Uterus (tissue), 4 donors: ENCODE results near the gene MBTPS1. TPM values are rescaled to one million over a fixed set of nuclear protein-coding genes. Genes with fewer than 3 reads are reported as not detected.

Experiments
- DNase-seq, 2 donors: peaks; one replicate each; pipeline ENCODE4 v3.0.0-alpha.2; 2019 to 2020
- H3K27ac ChIP-seq, 2 donors: fragments of 200-600 bp; sonication (generic); 1 replicate in 1 of 2; 2 replicates in 1 of 2; pipeline ENCODE4 v1.5.1; 2016 to 2018
- H3K27me3 ChIP-seq, 2 donors: fragments of 200-600 bp; sonication (generic); one replicate each; pipeline ENCODE4 v1.5.1; 2018 to 2019; ENCODE audit warnings: control low read depth in 1 of 2
- H3K36me3 ChIP-seq, 2 donors: fragments of 200-600 bp; sonication (generic); one replicate each; pipeline ENCODE4 v1.5.1; 2019; ENCODE audit warnings: control low read depth in 1 of 2
- H3K4me1 ChIP-seq, 2 donors: fragments of 200-600 bp; sonication (generic); one replicate each; pipeline ENCODE4 v1.5.1; 2018 to 2019; ENCODE audit warnings: control low read depth in 1 of 2
- H3K4me3 ChIP-seq, 2 donors: fragments of 200-600 bp; sonication (generic); 1 replicate in 1 of 2; 2 replicates in 1 of 2; pipeline ENCODE4 v1.5.1; 2018 to 2019; ENCODE audit warnings: mild to moderate bottlenecking in 1 of 2
- H3K9me3 ChIP-seq, 2 donors: fragments of 200-600 bp; sonication (generic); one replicate each; pipeline ENCODE4 v1.5.1; 2019; ENCODE audit warnings: control low read depth in 1 of 2
- POLR2A ChIP-seq, 2 donors: fragments of 450-650 bp; IDR thresholded peaks; one replicate each; pipeline ENCODE4 v1.6.1; 2016; ENCODE audit warnings: antibody characterized with exemption in 2 of 2, mild to moderate bottlenecking in 1 of 2, moderate library complexity in 1 of 2
- intact Hi-C: fragments of 100-400 bp; cut with DNase I; formaldehyde crosslinking; loops from one replicate; pipeline ENCODE4 v1.15.1; 2023; ENCODE audit warnings: low total_unique reads
- total RNA-seq, 4 donors: library from RNA; depleted of rRNA in 3 of 4; stranded (reverse); fragments of >200 nt in 3 of 4; gene quantifications; one replicate each; pipeline versions ENCODE4 v1.1.0 to v1.2.4, GENCODE V29; 2014 to 2023
- TF ChIP-seq, protein P1 (sequence below), 4 experiments: fragments of 200-600 bp in 2 of 4; fragments of 450-650 bp in 2 of 4; sonication (generic) in 2 of 4; IDR thresholded peaks; one replicate each; pipeline ENCODE4 v1.5.1; 2016 to 2019; ENCODE audit warnings: antibody characterized with exemption in 4 of 4, mild to moderate bottlenecking in 2 of 4, moderate library complexity in 1 of 4
- donor health status: DM: yes; HTN: yes; CAD: no.

The MBTPS1 gene
- total RNA-seq, 4 donors from 2014 or later, result 63.0 to 162 (median 112) TPM

- TF ChIP-seq, protein P1, sequence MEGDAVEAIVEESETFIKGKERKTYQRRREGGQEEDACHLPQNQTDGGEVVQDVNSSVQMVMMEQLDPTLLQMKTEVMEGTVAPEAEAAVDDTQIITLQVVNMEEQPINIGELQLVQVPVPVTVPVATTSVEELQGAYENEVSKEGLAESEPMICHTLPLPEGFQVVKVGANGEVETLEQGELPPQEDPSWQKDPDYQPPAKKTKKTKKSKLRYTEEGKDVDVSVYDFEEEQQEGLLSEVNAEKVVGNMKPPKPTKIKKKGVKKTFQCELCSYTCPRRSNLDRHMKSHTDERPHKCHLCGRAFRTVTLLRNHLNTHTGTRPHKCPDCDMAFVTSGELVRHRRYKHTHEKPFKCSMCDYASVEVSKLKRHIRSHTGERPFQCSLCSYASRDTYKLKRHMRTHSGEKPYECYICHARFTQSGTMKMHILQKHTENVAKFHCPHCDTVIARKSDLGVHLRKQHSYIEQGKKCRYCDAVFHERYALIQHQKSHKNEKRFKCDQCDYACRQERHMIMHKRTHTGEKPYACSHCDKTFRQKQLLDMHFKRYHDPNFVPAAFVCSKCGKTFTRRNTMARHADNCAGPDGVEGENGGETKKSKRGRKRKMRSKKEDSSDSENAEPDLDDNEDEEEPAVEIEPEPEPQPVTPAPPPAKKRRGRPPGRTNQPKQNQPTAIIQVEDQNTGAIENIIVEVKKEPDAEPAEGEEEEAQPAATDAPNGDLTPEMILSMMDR (IDR thresholded peaks at IDR 0.05), result no peak
- no peak for TF ChIP-seq POLR2A (IDR thresholded peaks at IDR 0.05)
- no peaks in the 10 kb centered on the region for H3K9me3 ChIP-seq
Measured at GRCh38 chr16:84013787-84014569, 102.8 kb downstream of the MBTPS1 start.

GRCh38 chr16:84009282-84009681, 107.5 kb downstream of the MBTPS1 start:
- H3K27ac ChIP-seq, result no peak overlapping the region
- no peaks in the 10 kb centered on the region for H3K9me3 ChIP-seq
- DNase-seq, result no peak
- no peaks in the 10 kb centered on the region for H3K4me1 ChIP-seq
- intact Hi-C loops, result no loop called here
- TF ChIP-seq, protein P1 (IDR thresholded peaks at IDR 0.05), result no peak
- TF ChIP-seq POLR2A (IDR thresholded peaks at IDR 0.05), result no peak
- H3K4me3 ChIP-seq, result no peak overlapping the region
- no peaks in the 10 kb centered on the region for H3K36me3 ChIP-seq
- H3K27me3 ChIP-seq, result no peaks in the 10 kb centered on the region

More at GRCh38 chr16:84013787-84014569, 102.8 kb downstream of the MBTPS1 start:
- Histone ChIP-seq H3K4me1 (no peaks in the 10 kb centered on the region), H3K27me3 (no peaks in the 10 kb centered on the region), H3K4me3 (no peak overlapping the region), H3K27ac (no peak overlapping the region), H3K36me3 (no peaks in the 10 kb centered on the region)
- no peak for DNase-seq
- intact Hi-C loops, result no loop called here

GRCh38 chr16:84007965-84008364, 108.8 kb downstream of the MBTPS1 start:
- Histone ChIP-seq H3K4me1 (no peaks in the 10 kb centered on the region), H3K9me3 (no peaks in the 10 kb centered on the region), H3K4me3 (no peak overlapping the region), H3K36me3 (no peaks in the 10 kb centered on the region), H3K27me3 (no peaks in the 10 kb centered on the region), H3K27ac (no peak overlapping the region)
- TF ChIP-seq, protein P1 (IDR thresholded peaks at IDR 0.05), result no peak
- no peak for TF ChIP-seq POLR2A (IDR thresholded peaks at IDR 0.05)
- DNase-seq, result no peak
- intact Hi-C loops, result no loop called here

- H3K4me3 ChIP-seq, result no peak overlapping the region
- DNase-seq, result no peak
- H3K27ac ChIP-seq, result no peak overlapping the region
- TF ChIP-seq POLR2A (IDR thresholded peaks at IDR 0.05), result no peak
- TF ChIP-seq, protein P1 (IDR thresholded peaks at IDR 0.05), result no peak
- no peaks in the 10 kb centered on the region for H3K27me3 ChIP-seq
- no peaks in the 10 kb centered on the region for H3K36me3 ChIP-seq
- no peaks in the 10 kb centered on the region for H3K9me3 ChIP-seq
- intact Hi-C loops, result no loop called here
- no peaks in the 10 kb centered on the region for H3K4me1 ChIP-seq
Measured at GRCh38 chr16:84007520-84007919, 109.2 kb downstream of the MBTPS1 start.

DNA sequence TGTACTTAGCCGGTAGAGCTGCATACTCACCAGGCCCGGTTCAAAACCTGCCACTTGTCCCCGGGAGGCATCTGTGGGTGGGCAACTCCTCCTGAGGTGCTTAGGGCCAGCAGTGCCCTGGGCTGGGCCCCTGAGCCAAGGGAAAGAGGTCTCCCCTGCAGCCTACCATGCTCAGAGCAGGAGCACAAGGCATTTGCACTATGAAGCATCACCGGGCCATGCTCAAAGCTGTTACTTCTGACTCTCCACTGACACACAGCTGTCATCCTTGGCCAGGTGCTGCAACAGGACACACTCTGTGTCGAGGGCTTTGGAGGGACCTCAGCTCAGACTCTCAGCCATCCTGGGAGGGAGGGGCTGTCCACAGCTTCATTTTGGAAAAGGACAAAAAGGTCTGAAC, 111.4 kb downstream of the MBTPS1 start:
- Histone ChIP-seq H3K9me3 (no peaks in the 10 kb centered on the region), H3K27ac (no peak overlapping the region), H3K4me1 (no peaks in the 10 kb centered on the region), H3K27me3 (no peaks in the 10 kb centered on the region), H3K36me3 (no peaks in the 10 kb centered on the region), H3K4me3 (no peak overlapping the region)
- intact Hi-C loops, result no loop called here
- no peak for DNase-seq
- TF ChIP-seq, protein P1 (IDR thresholded peaks at IDR 0.05), result no peak
- TF ChIP-seq POLR2A (IDR thresholded peaks at IDR 0.05), result no peak
